Aorta (tissue), 5 donors: ENCODE measurements around the gene MFF. TPM values are rescaled to one million over a fixed set of nuclear protein-coding genes. Genes with fewer than 3 reads are reported as not detected.

Experiments
- ATAC-seq: fragments of 200-7000 bp; cut with Tn5 transposase; one replicate; pipeline ENCODE4 v1.9.1; 2022; ENCODE audit warnings: moderate library complexity; ENCODE audit not compliant: low FRiP score
- DNase-seq, 2 donors: peaks; one replicate each; pipeline ENCODE4 v3.0.0-alpha.2; 2020
- H3K27ac ChIP-seq, 2 donors: one replicate each; pipeline ENCODE4 v1.5.1; 2013; ENCODE audit warnings: low read length in 2 of 2, mild to moderate bottlenecking in 2 of 2, moderate library complexity in 2 of 2, control low read depth in 1 of 2, inconsistent platforms in 1 of 2, low read depth in 1 of 2
- H3K27me3 ChIP-seq, 2 donors: one replicate each; pipeline ENCODE4 v1.6.1; 2013; ENCODE audit warnings: control low read depth in 1 of 2, low read length in 1 of 2, mild to moderate bottlenecking in 1 of 2, moderate library complexity in 1 of 2; ENCODE audit not compliant: insufficient read depth in 2 of 2, control insufficient read depth in 1 of 2
- H3K36me3 ChIP-seq, 2 donors: one replicate each; pipeline ENCODE4 v1.6.1; 2013; ENCODE audit warnings: control low read depth in 1 of 2, low read length in 1 of 2, mild to moderate bottlenecking in 1 of 2; ENCODE audit not compliant: insufficient read depth in 2 of 2, control insufficient read depth in 1 of 2
- H3K4me1 ChIP-seq, 2 donors: one replicate each; pipeline ENCODE4 v1.6.1; 2013; ENCODE audit warnings: low read length in 2 of 2, control low read depth in 1 of 2, mild to moderate bottlenecking in 1 of 2, moderate library complexity in 1 of 2; ENCODE audit not compliant: insufficient read depth in 2 of 2, control insufficient read depth in 1 of 2
- H3K4me3 ChIP-seq, 2 donors: one replicate each; pipeline ENCODE4 v1.5.1; 2013; ENCODE audit warnings: low read length in 2 of 2, control low read depth in 1 of 2, mild to moderate bottlenecking in 1 of 2
- H3K9me3 ChIP-seq: one replicate; pipeline ENCODE4 v1.6.1; 2013; ENCODE audit warnings: mild to moderate bottlenecking, low read length; ENCODE audit not compliant: control insufficient read depth
- whole genome bisulfite sequencing, 2 donors: extraction: QIAGEN DNeasy Blood & Tissue Kit; methylation state at CpG; one replicate each; pipeline ENCODE4 v1.1.7; 2013; 5-methylcytosine and 5-hydroxymethylcytosine counted together
- intact Hi-C, 2 donors: fragments of 100-400 bp; cut with DNase I; formaldehyde crosslinking; loops; one replicate each; pipeline versions ENCODE4 v1.14.2 to v1.15.0; 2022
- polyA plus RNA-seq, 2 donors: library from polyadenylated mRNA; stranded (reverse); fragments of 200-250 nt; gene quantifications; one replicate each; pipeline ENCODE4 v1.2.3, GENCODE V29; 2013
- total RNA-seq, 2 donors: library from RNA; stranded (reverse); fragmentation: NEBNext Ultra II Directional; extraction: Animal tissue kit (Norgen Biotek cat#: 25700); gene quantifications; one replicate each; pipeline ENCODE4 v1.2.1, GENCODE V29; 2021
- donor health status: healthy with polysubstance abuse.
- donor health status: Bipolar disorder and iron deficiency.
- donor health status: DM: no; HTN: no; CAD: no.
- donor health status: DM: no; HTN: no; CAD: no.
- donor health status: DM: yes; HTN: yes; CAD: no.

MFF gene
- total and polyA plus RNA-seq, 4 donors: 57.4 to 119 (median 87.2) TPM

DNA sequence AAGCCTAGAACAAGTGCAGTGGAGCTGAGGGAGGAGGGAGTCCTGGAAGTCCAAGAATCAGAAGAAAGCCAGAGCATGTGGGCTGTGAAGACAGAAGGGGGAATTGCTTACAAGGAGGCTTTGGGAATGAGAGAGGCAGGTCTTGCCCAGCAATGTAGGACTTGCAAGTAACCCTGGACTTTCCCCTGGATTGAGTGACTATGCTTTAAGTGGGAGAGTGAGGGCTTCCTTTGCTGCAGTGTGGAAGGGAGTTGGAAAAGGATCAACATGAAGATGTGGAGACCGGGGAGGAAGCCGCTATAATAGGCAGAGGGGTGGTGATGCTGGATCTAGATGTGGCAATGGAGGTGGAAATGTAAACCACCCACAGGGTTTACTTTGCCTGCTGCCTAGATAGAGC, 76.5 kb downstream of the MFF start:
- no peaks in the 10 kb centered on the region for H3K36me3 ChIP-seq
- no peak overlapping the region for H3K4me3 ChIP-seq
- no peaks in the 10 kb centered on the region for H3K4me1 ChIP-seq
- no peaks in the 10 kb centered on the region for H3K27me3 ChIP-seq
- ATAC-seq (no peak), DNase-seq (no peak)
- intact Hi-C loops: loop anchor here in 1 of 2 donors (10.0 kb wide), 1 partner anchor 263 kb away; the partner anchor contains the start of gene SCYGR5
- H3K9me3 ChIP-seq: no peaks in the 10 kb centered on the region
- H3K27ac ChIP-seq: no peak overlapping the region
- 62 to 76% methylated on average over 2 of the region's 2 CpGs for WGBS, 2 donors

DNA sequence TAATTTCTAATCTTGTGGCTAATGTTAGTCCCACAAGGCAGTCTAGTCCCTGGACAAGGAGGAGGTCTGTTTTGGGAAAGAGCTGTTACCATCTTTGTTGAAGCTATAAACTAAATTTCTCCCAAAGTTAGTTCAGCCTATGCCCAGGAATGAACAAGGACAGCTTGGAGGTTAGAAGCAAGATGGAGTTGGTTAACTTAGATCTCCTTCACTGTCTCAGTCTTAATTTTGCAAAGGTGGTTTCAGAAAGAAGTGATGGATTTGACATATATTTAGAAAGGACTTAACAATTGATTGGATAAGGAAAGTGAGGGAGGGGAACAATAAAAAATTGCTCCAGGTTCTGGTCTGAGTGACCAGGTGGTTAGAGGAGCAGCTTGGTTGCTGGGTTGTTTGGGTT, 77.3 kb downstream of the MFF start:
- H3K4me1 ChIP-seq: peaks cover 0 to 3% of the 10 kb centered on the region in 2 donors
- H3K9me3 ChIP-seq: no peaks in the 10 kb centered on the region
- no peak overlapping the region for H3K4me3 ChIP-seq
- H3K27me3 ChIP-seq: no peaks in the 10 kb centered on the region
- DNase-seq: no peak
- intact Hi-C loops: loop anchor here in 1 of 2 donors (10.0 kb wide), 1 partner anchor 262 kb away; the partner anchor contains the start of gene SCYGR5
- H3K27ac ChIP-seq: no peak overlapping the region
- no peaks in the 10 kb centered on the region for H3K36me3 ChIP-seq
- no peak for ATAC-seq

DNA sequence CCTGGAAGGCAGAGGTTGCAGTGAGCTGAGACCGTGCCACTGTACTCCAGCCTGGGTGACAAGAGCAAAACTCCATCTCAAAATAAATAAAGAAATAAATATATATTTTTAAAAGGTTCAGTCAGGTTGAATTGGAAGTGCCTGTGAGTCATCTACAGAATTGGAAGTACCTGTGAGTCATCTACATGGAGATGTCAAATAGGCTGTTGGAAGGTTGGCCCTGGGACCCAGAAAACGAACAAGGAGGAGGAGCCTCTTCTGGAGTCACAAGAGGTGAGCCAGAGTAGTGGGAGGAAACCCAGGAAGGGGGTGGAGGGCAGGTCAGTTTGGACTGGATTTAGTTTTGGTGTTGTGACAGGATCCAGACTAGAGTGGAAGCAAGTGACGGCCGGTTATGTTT, 77.9 kb downstream of the MFF start:
- ATAC-seq (no peak), DNase-seq (no peak)
- peaks cover 0 to 3% of the 10 kb centered on the region in 2 donors for H3K4me1 ChIP-seq
- no peak overlapping the region for H3K4me3 ChIP-seq
- no peaks in the 10 kb centered on the region for H3K36me3 ChIP-seq
- no peak overlapping the region for H3K27ac ChIP-seq
- no peaks in the 10 kb centered on the region for H3K27me3 ChIP-seq
- WGBS, 2 donors: 61 to 63% methylated on average over 4 of the region's 4 CpGs
- no peaks in the 10 kb centered on the region for H3K9me3 ChIP-seq
- intact Hi-C loops: loop anchor here in 1 of 2 donors (10.0 kb wide), 1 partner anchor 262 kb away; the partner anchor contains the start of gene SCYGR5

- Histone ChIP-seq H3K4me1 (peaks cover 0 to 3% of the 10 kb centered on the region in 2 donors), H3K36me3 (no peaks in the 10 kb centered on the region), H3K9me3 (no peaks in the 10 kb centered on the region), H3K27me3 (no peaks in the 10 kb centered on the region), H3K4me3 (no peak overlapping the region), H3K27ac (no peak overlapping the region)
- no peak for ATAC-seq
- intact Hi-C loops: loop anchor here (5.0 to 10.0 kb wide), 5 partner anchors 63 to 363 kb away; partner anchors contain the start of genes AGFG1 (in 1 of the 2), SCYGR5 (in 1 of the 2) and SLC19A3 (in 1 of the 2)
- DNase-seq: no peak
- 86 to 90% methylated on average over 4 of the region's 4 CpGs for WGBS, 2 donors
These were observed 79.7 kb downstream of the MFF start for GRCh38 chr2:227404585-227405271.

DNA sequence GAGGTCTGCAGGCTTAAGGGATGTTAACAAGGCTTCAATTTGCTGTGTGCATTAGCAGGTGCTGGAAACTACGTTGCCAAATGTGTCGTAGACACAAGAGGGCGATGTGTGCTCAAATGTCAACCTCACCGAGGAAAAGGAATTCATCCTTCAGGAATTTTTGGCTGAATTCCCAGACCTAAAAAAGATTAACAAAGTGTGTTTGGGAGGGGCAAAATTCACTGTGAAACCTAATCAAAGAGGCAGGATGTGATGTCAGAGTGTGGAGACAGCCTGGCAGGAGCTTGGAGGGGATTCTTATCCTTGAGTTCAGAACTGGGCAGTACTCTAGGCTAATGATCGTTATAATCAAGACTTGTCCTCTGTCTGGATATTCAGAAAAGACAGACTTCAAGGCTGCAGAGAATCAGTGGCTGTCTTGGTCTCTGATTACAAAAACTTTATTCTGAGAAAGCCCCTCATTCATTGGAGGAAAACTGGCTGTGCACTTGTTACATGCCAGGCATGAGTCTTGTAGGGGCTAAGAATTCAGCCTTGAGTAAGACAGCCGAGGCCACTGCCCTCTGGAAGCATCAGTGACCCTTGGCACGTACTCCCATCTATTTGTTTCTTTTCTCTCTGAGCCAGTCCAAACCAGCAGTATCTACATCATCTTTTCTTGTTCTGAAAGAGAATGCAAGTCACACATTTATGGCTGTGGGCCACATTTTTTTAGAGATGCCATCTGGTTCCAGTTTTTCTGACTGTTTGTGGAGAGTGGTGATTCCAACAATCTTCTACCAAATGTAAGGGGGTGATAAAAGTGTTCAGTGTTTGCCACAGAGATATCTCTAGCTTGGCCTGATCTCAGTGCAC, 81.4 kb downstream of the MFF start:
- DNase-seq: peak in 1 of 2 donors; percentile 67

More for the DNA sequence above, 81.4 kb downstream of the MFF start:
- no peaks in the 10 kb centered on the region for H3K27me3 ChIP-seq
- H3K27ac ChIP-seq: peak overlapping the region in 1 of 2 donors; percentile 23
- peaks cover 0 to 3% of the 10 kb centered on the region in 2 donors for H3K4me1 ChIP-seq
- H3K4me3 ChIP-seq: no peak overlapping the region
- WGBS, 2 donors: 2% methylated on average over 7 of the region's 7 CpGs
- intact Hi-C loops: loop anchor here (5.0 to 10.0 kb wide), 5 partner anchors 61 to 361 kb away; partner anchors contain the start of genes AGFG1 (in 1 of the 2), SCYGR5 (in 1 of the 2) and SLC19A3 (in 1 of the 2)
- H3K36me3 ChIP-seq: no peaks in the 10 kb centered on the region
- ATAC-seq: peak; percentile 83
- no peaks in the 10 kb centered on the region for H3K9me3 ChIP-seq

Other genes starting within 250 kb of the MFF start
- 10 to 100 TPM; 14.1 to 15.8 TPM for gene COL4A4, start 161.0 kb upstream of the MFF start, total RNA-seq
- 10 to 100 TPM in 1 of 2 donors, 1 to 10 TPM in 1; 2.3 to 14.9 TPM for gene COL4A4, start 161.0 kb upstream of the MFF start, polyA plus RNA-seq
- 10 to 100 TPM; 11.4 to 17.8 TPM for gene COL4A3, start 160.6 kb upstream of the MFF start, total RNA-seq
- gene COL4A3, start 160.6 kb upstream of the MFF start, polyA plus RNA-seq: 10 to 100 TPM in 1 of 2 donors, 1 to 10 TPM in 1; 2.8 to 22.7 TPM
- gene TM4SF20, start 54.1 kb downstream of the MFF start, total RNA-seq: not detected
- gene TM4SF20, start 54.1 kb downstream of the MFF start, polyA plus RNA-seq: 10 to 100 TPM in 1 of 2 donors, not detected in 1; 25.0 TPM
- gene SCYGR1, start 62.7 kb downstream of the MFF start, total RNA-seq: not detected
- not detected for gene SCYGR1, start 62.7 kb downstream of the MFF start, polyA plus RNA-seq
- 10 to 100 TPM; 81.3 to 82.9 TPM for gene AGFG1, start 146.9 kb downstream of the MFF start, total RNA-seq
- 10 to 100 TPM; 27.0 to 30.8 TPM for gene AGFG1, start 146.9 kb downstream of the MFF start, polyA plus RNA-seq